ENCODE measurements around the gene STK11IP. TPM values are rescaled to one million over a fixed set of nuclear protein-coding genes. Genes with fewer than 3 reads are reported as not detected.

Gene STK11IP
- total and polyA plus RNA-seq, 2 of the 13 experiments (the other 11 are each of a cell fraction or from before 2014, with no cell fraction given): 12.8 to 24.0 TPM

GRCh38 chr2:219561179-219562048, 36.2 kb upstream of the STK11IP start (continued):
- TF ChIP-seq, protein P1, sequence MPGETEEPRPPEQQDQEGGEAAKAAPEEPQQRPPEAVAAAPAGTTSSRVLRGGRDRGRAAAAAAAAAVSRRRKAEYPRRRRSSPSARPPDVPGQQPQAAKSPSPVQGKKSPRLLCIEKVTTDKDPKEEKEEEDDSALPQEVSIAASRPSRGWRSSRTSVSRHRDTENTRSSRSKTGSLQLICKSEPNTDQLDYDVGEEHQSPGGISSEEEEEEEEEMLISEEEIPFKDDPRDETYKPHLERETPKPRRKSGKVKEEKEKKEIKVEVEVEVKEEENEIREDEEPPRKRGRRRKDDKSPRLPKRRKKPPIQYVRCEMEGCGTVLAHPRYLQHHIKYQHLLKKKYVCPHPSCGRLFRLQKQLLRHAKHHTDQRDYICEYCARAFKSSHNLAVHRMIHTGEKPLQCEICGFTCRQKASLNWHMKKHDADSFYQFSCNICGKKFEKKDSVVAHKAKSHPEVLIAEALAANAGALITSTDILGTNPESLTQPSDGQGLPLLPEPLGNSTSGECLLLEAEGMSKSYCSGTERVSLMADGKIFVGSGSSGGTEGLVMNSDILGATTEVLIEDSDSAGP (CRISPR knock-in tag; IDR thresholded peaks at IDR 0.05; ENCODE audit: borderline replicate concordance): peak; percentile 48; the same call in 1 of the 2 replicates
- no peak for TF ChIP-seq FOXJ3 (CRISPR knock-in tag; IDR thresholded peaks at IDR 0.05; ENCODE audit: borderline replicate concordance)
- TF ChIP-seq, protein P2, sequence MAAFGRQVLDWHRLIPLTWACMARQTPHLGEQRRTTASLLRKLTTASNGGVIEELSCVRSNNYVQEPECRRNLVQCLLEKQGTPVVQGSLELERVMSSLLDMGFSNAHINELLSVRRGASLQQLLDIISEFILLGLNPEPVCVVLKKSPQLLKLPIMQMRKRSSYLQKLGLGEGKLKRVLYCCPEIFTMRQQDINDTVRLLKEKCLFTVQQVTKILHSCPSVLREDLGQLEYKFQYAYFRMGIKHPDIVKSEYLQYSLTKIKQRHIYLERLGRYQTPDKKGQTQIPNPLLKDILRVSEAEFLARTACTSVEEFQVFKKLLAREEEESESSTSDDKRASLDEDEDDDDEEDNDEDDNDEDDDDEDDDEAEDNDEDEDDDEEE (CRISPR knock-in tag; IDR thresholded peaks at IDR 0.05): no peak; the same call in 1 of the 2 replicates
- TF ChIP-seq KAT8 (CRISPR knock-in tag; IDR thresholded peaks at IDR 0.05): no peak
- no peak for TF ChIP-seq RFXAP (CRISPR knock-in tag; IDR thresholded peaks at IDR 0.05; ENCODE audit: borderline replicate concordance)
- TF ChIP-seq ZNF567 (CRISPR knock-in tag; IDR thresholded peaks at IDR 0.05; ENCODE audit: borderline replicate concordance): no peak
- TF ChIP-seq ZNF703 (CRISPR knock-in tag; IDR thresholded peaks at IDR 0.05; ENCODE audit: borderline replicate concordance): no peak
- TF ChIP-seq ZNF24 (IDR thresholded peaks at IDR 0.05): no peak
- no peak for TF ChIP-seq E2F1 (CRISPR knock-in tag; IDR thresholded peaks at IDR 0.05)
- TF ChIP-seq KLF16 (CRISPR knock-in tag; IDR thresholded peaks at IDR 0.05): no peak
- TF ChIP-seq CC2D1A (CRISPR knock-in tag; IDR thresholded peaks at IDR 0.05): no peak
- no peak for TF ChIP-seq IRF2 (CRISPR knock-in tag; IDR thresholded peaks at IDR 0.05)
- no peak for TF ChIP-seq FOSL2 (CRISPR knock-in tag; IDR thresholded peaks at IDR 0.05)
- TF ChIP-seq ZNF225 (CRISPR knock-in tag; IDR thresholded peaks at IDR 0.05): no peak
- 0 out of 2 replicates have a peak, but pooled peaks have one; percentile 34 for TF ChIP-seq BCL6 (CRISPR knock-in tag; IDR thresholded peaks at IDR 0.05)
- TF ChIP-seq ARID2 (CRISPR knock-in tag; IDR thresholded peaks at IDR 0.05; ENCODE audit: borderline replicate concordance): 0 out of 2 replicates have a peak, but pooled peaks have one; percentile 33
- TF ChIP-seq STAG1 (CRISPR knock-in tag; IDR thresholded peaks at IDR 0.05): peak; percentile 40
- TF ChIP-seq ZNF557 (CRISPR knock-in tag; IDR thresholded peaks at IDR 0.05): no peak
- TF ChIP-seq MAFG (CRISPR knock-in tag; IDR thresholded peaks at IDR 0.05): no peak
- TF ChIP-seq SP5 (CRISPR knock-in tag; IDR thresholded peaks at IDR 0.05; ENCODE audit: borderline replicate concordance, low read depth): no peak
- TF ChIP-seq, protein P3, sequence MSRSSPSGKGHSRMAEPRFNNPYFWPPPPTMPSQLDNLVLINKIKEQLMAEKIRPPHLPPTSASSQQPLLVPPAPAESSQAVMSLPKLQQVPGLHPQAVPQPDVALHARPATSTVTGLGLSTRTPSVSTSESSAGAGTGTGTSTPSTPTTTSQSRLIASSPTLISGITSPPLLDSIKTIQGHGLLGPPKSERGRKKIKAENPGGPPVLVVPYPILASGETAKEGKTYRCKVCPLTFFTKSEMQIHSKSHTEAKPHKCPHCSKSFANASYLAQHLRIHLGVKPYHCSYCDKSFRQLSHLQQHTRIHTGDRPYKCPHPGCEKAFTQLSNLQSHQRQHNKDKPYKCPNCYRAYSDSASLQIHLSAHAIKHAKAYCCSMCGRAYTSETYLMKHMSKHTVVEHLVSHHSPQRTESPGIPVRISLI (CRISPR knock-in tag; IDR thresholded peaks at IDR 0.05; ENCODE audit: borderline replicate concordance): no peak
- TF ChIP-seq ZKSCAN5 (CRISPR knock-in tag; IDR thresholded peaks at IDR 0.05): no peak
- no peak for TF ChIP-seq ZNF512 (CRISPR knock-in tag; IDR thresholded peaks at IDR 0.05)

All from HepG2 (cell line).